ENCODE measurements around the gene SLC35A3.

DNA sequence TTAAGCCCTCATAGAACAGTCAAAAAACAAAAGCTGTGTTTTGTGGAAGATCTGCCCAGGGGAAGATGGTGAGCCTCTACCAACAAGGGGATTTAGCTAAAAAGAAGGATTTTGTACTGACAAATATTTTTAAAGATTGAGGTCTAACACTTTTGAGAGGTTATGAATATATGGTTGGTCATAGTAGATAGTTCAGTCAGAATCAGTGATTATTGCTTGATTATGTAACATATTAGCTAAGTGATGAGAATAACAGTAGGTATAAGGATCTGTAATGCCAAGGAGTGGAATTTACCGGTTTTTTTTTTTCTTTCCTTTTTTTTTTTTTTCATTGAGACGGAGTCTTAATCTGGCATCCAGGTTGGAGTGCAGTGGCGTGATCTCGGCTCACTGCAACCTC, 83.9 kb downstream of the SLC35A3 start:
- TF ChIP-seq POLR2AphosphoS5 (IDR thresholded peaks at IDR 0.05) (no peak), POLR2A (IDR thresholded peaks at IDR 0.05) (no peak)
- TF ChIP-seq, protein P1, sequence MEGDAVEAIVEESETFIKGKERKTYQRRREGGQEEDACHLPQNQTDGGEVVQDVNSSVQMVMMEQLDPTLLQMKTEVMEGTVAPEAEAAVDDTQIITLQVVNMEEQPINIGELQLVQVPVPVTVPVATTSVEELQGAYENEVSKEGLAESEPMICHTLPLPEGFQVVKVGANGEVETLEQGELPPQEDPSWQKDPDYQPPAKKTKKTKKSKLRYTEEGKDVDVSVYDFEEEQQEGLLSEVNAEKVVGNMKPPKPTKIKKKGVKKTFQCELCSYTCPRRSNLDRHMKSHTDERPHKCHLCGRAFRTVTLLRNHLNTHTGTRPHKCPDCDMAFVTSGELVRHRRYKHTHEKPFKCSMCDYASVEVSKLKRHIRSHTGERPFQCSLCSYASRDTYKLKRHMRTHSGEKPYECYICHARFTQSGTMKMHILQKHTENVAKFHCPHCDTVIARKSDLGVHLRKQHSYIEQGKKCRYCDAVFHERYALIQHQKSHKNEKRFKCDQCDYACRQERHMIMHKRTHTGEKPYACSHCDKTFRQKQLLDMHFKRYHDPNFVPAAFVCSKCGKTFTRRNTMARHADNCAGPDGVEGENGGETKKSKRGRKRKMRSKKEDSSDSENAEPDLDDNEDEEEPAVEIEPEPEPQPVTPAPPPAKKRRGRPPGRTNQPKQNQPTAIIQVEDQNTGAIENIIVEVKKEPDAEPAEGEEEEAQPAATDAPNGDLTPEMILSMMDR (IDR thresholded peaks at IDR 0.05 in 8 of 11, conservative IDR thresholded peaks at IDR 0.05 in 3 of 11) = no peak
